IMR-90 (cell line): ENCODE data around the gene ENDOU. TPM values are rescaled to one million over a fixed set of nuclear protein-coding genes. Genes with fewer than 3 reads are reported as not detected.
"Not testable (repeated sequence)": the region's sequence is repeated elsewhere in the genome, so short reads cannot be mapped to it uniquely, and the experiment has no call there.

Experiments used
- ATAC-seq: fragments of 200-7000 bp; cut with Tn5 transposase; 2 replicates; pipeline ENCODE4 v1.9.1; 2020; ENCODE audit warnings: low read depth, mild to moderate bottlenecking, moderate library complexity
- BruUV-seq: library from RNA; stranded (reverse); fragments of 400-500 nt; replicated peaks from 2 replicates; lab custom pipeline; 2021; lab: Mats Ljungman, UMichigan
- CTCF ChIA-PET: fragments of 300-600 bp; formaldehyde crosslinking; extraction: SDS; loops from one replicate; lab custom pipeline; 2021; ENCODE audit warnings: antibody characterized with exemption; lab: Yijun Ruan, JAX
- POLR2A ChIA-PET: fragments of 300-600 bp; sonication (Branson Sonifier 250); formaldehyde crosslinking; loops from one replicate; lab custom pipeline; 2022; ENCODE audit warnings: antibody characterized with exemption; ENCODE audit not compliant: unreplicated experiment; lab: Charles Lee
- DNase-seq: peaks from one replicate; pipeline ENCODE4 v3.0.0; 2013
- H2AFZ ChIP-seq: replicated peaks from 2 replicates; pipeline ENCODE3; 2013; ENCODE audit warnings: low read length, mild to moderate bottlenecking; ENCODE audit not compliant: poor library complexity
- H2AK5ac ChIP-seq: 2 replicates; pipeline ENCODE4 v1.6.1; 2013; ENCODE audit warnings: low read depth, low read length, inconsistent platforms
- H2AK9ac ChIP-seq: replicated peaks from 2 replicates; pipeline ENCODE3; 2013; ENCODE audit warnings: mild to moderate bottlenecking, low read depth, low read length, moderate library complexity; ENCODE audit not compliant: poor library complexity
- H2BK120ac ChIP-seq: 2 replicates; pipeline ENCODE4 v1.6.1; 2013; ENCODE audit warnings: low read depth, low read length, inconsistent platforms
- H2BK15ac ChIP-seq: 3 replicates; pipeline ENCODE4 v1.6.1; 2013; ENCODE audit warnings: low read depth, low read length, inconsistent platforms
- H2BK20ac ChIP-seq: 2 replicates; pipeline ENCODE4 v1.6.1; 2013; ENCODE audit warnings: low read depth, mild to moderate bottlenecking, inconsistent platforms, low read length, moderate library complexity
- H2BK5ac ChIP-seq: 2 replicates; pipeline ENCODE4 v1.6.1; 2013; ENCODE audit warnings: mild to moderate bottlenecking, low read depth, low read length, inconsistent platforms; ENCODE audit not compliant: poor library complexity, severe bottlenecking
- H3K14ac ChIP-seq: replicated peaks from 2 replicates; pipeline ENCODE4 v1.6.1; 2013; ENCODE audit warnings: low read depth, low read length, inconsistent platforms
- H3K18ac ChIP-seq: 2 replicates; pipeline ENCODE4 v1.6.1; 2013; ENCODE audit warnings: low read depth, low read length, control low read depth
- H3K23ac ChIP-seq: 2 replicates; pipeline ENCODE4 v1.6.1; 2013; ENCODE audit warnings: low read depth, low read length, inconsistent platforms
- H3K27ac ChIP-seq: 2 replicates; pipeline ENCODE4 v1.5.1; 2013; ENCODE audit warnings: mild to moderate bottlenecking, control low read depth, low read length; ENCODE audit not compliant: insufficient read depth
- H3K27me3 ChIP-seq: 2 replicates; pipeline ENCODE4 v1.6.1; 2013; ENCODE audit warnings: low read length; ENCODE audit not compliant: control insufficient read depth, insufficient read depth
- H3K36me3 ChIP-seq: 2 replicates; pipeline ENCODE4 v1.6.1; 2013; ENCODE audit warnings: low read length, mixed read lengths; ENCODE audit not compliant: control insufficient read depth, insufficient read depth
- H3K4ac ChIP-seq: 2 replicates; pipeline ENCODE4 v1.6.1; 2013; ENCODE audit warnings: low read depth, low read length, inconsistent platforms
- H3K4me1 ChIP-seq: 2 replicates; pipeline ENCODE4 v1.6.1; 2013; ENCODE audit warnings: low read length, mixed read lengths; ENCODE audit not compliant: control insufficient read depth, insufficient read depth
- H3K4me2 ChIP-seq: 2 replicates; pipeline ENCODE4 v1.6.1; 2013; ENCODE audit warnings: low read depth, mild to moderate bottlenecking, control low read depth, low read length, moderate library complexity
- H3K4me3 ChIP-seq: 2 replicates; pipeline ENCODE4 v1.5.1; 2013; ENCODE audit warnings: low read depth, mild to moderate bottlenecking, control low read depth, low read length, moderate library complexity; ENCODE audit not compliant: insufficient read depth
- H3K56ac ChIP-seq: 2 replicates; pipeline ENCODE4 v1.6.1; 2013; ENCODE audit warnings: low read length, inconsistent platforms; ENCODE audit not compliant: insufficient read depth; ENCODE audit errors: extremely low read depth
- H3K79me1 ChIP-seq, 2 experiments: 2 replicates each; pipeline ENCODE4 v1.6.1; 2013; ENCODE audit warnings: low read length in 2 of 2, inconsistent platforms in 1 of 2, low read depth in 1 of 2
- H3K9ac ChIP-seq: 2 replicates; pipeline ENCODE4 v1.6.1; 2013; ENCODE audit warnings: low read depth, low read length, control low read depth
- H3K9me1 ChIP-seq: 2 replicates; pipeline ENCODE4 v1.6.1; 2013; ENCODE audit warnings: low read length, inconsistent platforms; ENCODE audit not compliant: insufficient read depth
- H3K9me3 ChIP-seq: 2 replicates; pipeline ENCODE4 v1.6.1; 2013; ENCODE audit warnings: low read length; ENCODE audit not compliant: control insufficient read depth, insufficient read depth
- H4K20me1 ChIP-seq: 2 replicates; pipeline ENCODE4 v1.6.1; 2013; ENCODE audit warnings: low read length, inconsistent platforms; ENCODE audit not compliant: insufficient read depth
- H4K5ac ChIP-seq: 2 replicates; pipeline ENCODE4 v1.6.1; 2013; ENCODE audit warnings: mild to moderate bottlenecking, low read depth, low read length, control low read depth
- H4K8ac ChIP-seq, 2 experiments: 2 replicates each; pipeline ENCODE4 v1.6.1; 2013; ENCODE audit warnings: low read depth in 2 of 2, low read length in 2 of 2, control low read depth in 1 of 2, inconsistent platforms in 1 of 2
- H4K91ac ChIP-seq: 2 replicates; pipeline ENCODE4 v1.6.1; 2013; ENCODE audit warnings: low read depth, low read length, inconsistent platforms; ENCODE audit not compliant: insufficient read depth
- WGBS, 2 experiments: methylation state at CpG; one replicate each; pipeline versions ENCODE4 v1.1.5 to v1.1.7; 2013; ENCODE audit warnings: missing lambda C conversion rate in 2 of 2; ENCODE audit not compliant: insufficient read length in 1 of 2; ENCODE audit errors: extremely low coverage in 2 of 2; 5-methylcytosine and 5-hydroxymethylcytosine counted together
- dilution Hi-C: fragments of 300-500 bp; cut with HindIII; formaldehyde crosslinking; loops from one replicate; pipeline ENCODE4 v1.14.3; 2018; ENCODE audit warnings: low sequenced_read_pairs; ENCODE audit not compliant: unreplicated experiment
- in situ Hi-C: fragments of 300-500 bp; cut with MboI; formaldehyde crosslinking; loops from 3 replicates; pipeline ENCODE4 v1.14.3; 2019; ENCODE audit warnings: low sequenced_read_pairs, inconsistent platforms, mixed read lengths
- intact Hi-C: fragments of 100-400 bp; cut with micrococcal nuclease; formaldehyde crosslinking; loops from 2 replicates; pipeline ENCODE4 v1.10.0; 2022
- polyA plus RNA-seq, 3 experiments: library from polyadenylated mRNA; depleted of rRNA; stranded (reverse); fragments of >200 nt; gene quantifications; 2 replicates each; pipeline ENCODE4 v1.2.3, GENCODE V29; 2012; ENCODE audit warnings: low replicate concordance in 1 of 3
- total RNA-seq: library from RNA; depleted of rRNA; stranded (reverse); fragments of >200 nt; gene quantifications from 2 replicates; pipeline ENCODE4 v1.2.3, GENCODE V29; 2012; rRNA removed

ENDOU gene
- total and polyA plus RNA-seq, 2 of the 4 experiments (the other 2 are of a cell fraction) = under 0.01 to 0.09 TPM

DNA sequence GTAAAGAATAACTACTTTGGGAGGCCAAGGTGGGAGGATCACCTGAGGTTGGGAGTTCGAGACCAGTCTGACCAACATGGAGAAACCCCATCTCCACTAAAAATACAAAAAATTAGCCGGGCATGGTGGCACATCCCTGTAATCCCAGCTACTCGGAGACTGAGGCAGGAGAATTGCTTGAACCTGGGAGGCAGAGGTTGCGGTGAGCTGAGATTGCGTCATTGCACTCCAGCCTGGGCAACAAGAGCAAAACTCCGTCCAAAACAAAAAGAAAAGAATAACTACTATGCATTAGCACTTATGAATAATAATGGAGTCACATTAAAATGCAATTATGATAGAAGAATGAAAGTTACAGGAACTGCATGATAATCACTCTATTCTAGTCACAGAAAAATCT lies 57.4 kb downstream of the ENDOU start:
- H2AK9ac ChIP-seq, H3K4me1 ChIP-seq, H3K27ac ChIP-seq, BruUV-seq, H3K14ac ChIP-seq, ATAC-seq, H3K27me3 ChIP-seq, H3K18ac ChIP-seq, H2BK120ac ChIP-seq, H4K91ac ChIP-seq, H3K9me1 ChIP-seq, H3K79me1 ChIP-seq, H3K9me3 ChIP-seq, H2BK20ac ChIP-seq, CTCF ChIA-PET, H3K56ac ChIP-seq, POLR2A ChIA-PET, H2BK15ac ChIP-seq, H3K23ac ChIP-seq, H3K4me2 ChIP-seq, H3K9ac ChIP-seq, H4K20me1 ChIP-seq, H2BK5ac ChIP-seq, dilution Hi-C loops, H3K4me3 ChIP-seq, H2AFZ ChIP-seq, H3K4ac ChIP-seq, DNase-seq, H4K8ac ChIP-seq, in situ Hi-C loops, H2AK5ac ChIP-seq, intact Hi-C loops, H4K5ac ChIP-seq: not testable (repeated sequence)
- H3K36me3 ChIP-seq = peaks cover 11% of the 10 kb centered on the region
- no CpG with 5 or more reads among the region's 6 CpGs for WGBS, 2 experiments

Other genes starting within 250 kb of the ENDOU start
- gene RPAP3, start 19.5 kb downstream of the ENDOU start, total RNA-seq = 10.6 and 20.0 TPM in 2 replicates
- 10.3 and 13.4 TPM in 2 replicates for gene RPAP3, start 19.5 kb downstream of the ENDOU start, polyA plus RNA-seq (2012; rRNA removed)
- gene RAPGEF3, start 33.4 kb upstream of the ENDOU start, total RNA-seq = 0.83 and 1.3 TPM in 2 replicates
- gene RAPGEF3, start 33.4 kb upstream of the ENDOU start, polyA plus RNA-seq (2012; rRNA removed) = 2.0 and 2.9 TPM in 2 replicates
- gene SLC48A1, start 47.7 kb upstream of the ENDOU start, total RNA-seq = 4.4 and 4.8 TPM in 2 replicates
- gene SLC48A1, start 47.7 kb upstream of the ENDOU start, polyA plus RNA-seq (2012; rRNA removed) = 5.9 and 6.0 TPM in 2 replicates
- gene HDAC7, start 94.4 kb upstream of the ENDOU start, total RNA-seq = 10.4 and 10.6 TPM in 2 replicates
- gene HDAC7, start 94.4 kb upstream of the ENDOU start, polyA plus RNA-seq (2012; rRNA removed) = 64.7 and 65.1 TPM in 2 replicates
- 3.9 and 5.4 TPM in 2 replicates for gene VDR, start 179.5 kb upstream of the ENDOU start, total RNA-seq
- 8.5 and 10.8 TPM in 2 replicates for gene VDR, start 179.5 kb upstream of the ENDOU start, polyA plus RNA-seq (2012; rRNA removed)
- 63.9 and 72.1 TPM in 2 replicates for gene TMEM106C, start 238.1 kb upstream of the ENDOU start, total RNA-seq
- 66.4 and 74.6 TPM in 2 replicates for gene TMEM106C, start 238.1 kb upstream of the ENDOU start, polyA plus RNA-seq (2012; rRNA removed)